Type B pancreatic cell (in vitro differentiated cells): Measurements from ENCODE around the gene NR5A2. TPM values are rescaled to one million over a fixed set of nuclear protein-coding genes. Genes with fewer than 3 reads are reported as not detected.
A peak's percentile ranks its signal among the peaks of the same experiment; 100 is the strongest.

ENCODE experiments used
- DNase-seq: peaks from one replicate; pipeline ENCODE4 v3.0.0; 2021; ENCODE audit warnings: mixed read lengths; ENCODE audit not compliant: unreplicated experiment; ENCODE audit errors: extremely low spot score
- H3K27ac Mint-ChIP-seq: 2 replicates; pipeline ENCODE4 v1.8.0; 2021; ENCODE audit warnings: mild to moderate bottlenecking, mixed read lengths
- H3K27me3 Mint-ChIP-seq: 2 replicates; pipeline ENCODE4 v1.8.0; 2021; ENCODE audit warnings: mixed read lengths
- H3K36me3 Mint-ChIP-seq: 2 replicates; pipeline ENCODE4 v1.8.0; 2021; ENCODE audit warnings: mixed read lengths
- H3K4me1 Mint-ChIP-seq: one replicate; pipeline ENCODE4 v1.8.0; 2021; ENCODE audit warnings: mixed read lengths; ENCODE audit not compliant: unreplicated experiment
- H3K4me3 Mint-ChIP-seq: 2 replicates; pipeline ENCODE4 v1.8.0; 2021; ENCODE audit warnings: mild to moderate bottlenecking, mixed read lengths
- H3K9me3 Mint-ChIP-seq: 2 replicates; pipeline ENCODE4 v1.8.0; 2021; ENCODE audit warnings: mixed read lengths
- total RNA-seq: library from RNA; stranded (reverse); gene quantifications from 2 replicates; pipeline ENCODE4 v1.2.1, GENCODE V29; 2021; ENCODE audit warnings: low replicate concordance
- TF ChIP-seq, protein P1 (sequence below): fragments of 200-600 bp; sonication (generic); conservative IDR thresholded peaks from 2 replicates; pipeline ENCODE4 v1.5.0; 2021; ENCODE audit warnings: antibody characterized with exemption, mild to moderate bottlenecking

The NR5A2 gene
- total RNA-seq, 1 donor from 2014 or later, result 3.5 TPM

DNA sequence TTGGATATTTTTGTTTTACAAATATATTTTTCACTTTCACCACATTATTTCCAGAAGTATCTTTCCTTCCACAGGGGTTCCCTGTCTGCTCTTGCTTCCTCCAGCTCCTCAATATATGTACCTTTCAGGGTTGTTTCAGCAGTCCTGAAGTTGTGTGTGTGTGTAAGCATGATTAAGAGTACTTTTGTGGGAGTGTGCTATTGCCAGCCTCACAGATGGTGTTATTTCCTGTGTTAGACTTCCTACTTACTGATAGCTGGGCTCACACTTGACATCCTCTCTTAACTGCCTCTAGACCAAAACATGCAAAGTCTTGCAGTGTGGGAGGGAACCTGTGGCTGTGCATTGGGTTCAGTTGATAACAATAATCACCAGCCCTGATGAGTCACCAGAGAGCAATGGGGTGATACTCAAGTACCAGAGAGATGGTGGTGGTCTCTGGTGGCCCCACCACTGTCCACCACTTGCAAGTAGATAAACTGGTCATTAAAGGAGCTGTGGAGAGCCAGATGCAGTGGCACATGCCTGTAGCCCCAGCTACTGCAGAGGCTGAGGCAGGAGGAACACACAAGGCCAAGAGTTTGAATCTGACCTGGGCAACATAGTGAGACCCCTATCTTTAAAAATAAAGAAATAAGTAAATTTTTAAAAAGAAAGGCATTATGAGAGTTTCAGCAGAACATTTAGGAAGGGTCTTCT is 126.7 kb downstream of the NR5A2 start:
- no peak for DNase-seq
- Mint-ChIP-seq H3K4me3 (no peak overlapping the region), H3K9me3 (no peaks in the 10 kb centered on the region), H3K36me3 (no peaks in the 10 kb centered on the region), H3K4me1 (no peaks in the 10 kb centered on the region), H3K27me3 (no peaks in the 10 kb centered on the region), H3K27ac (no peak overlapping the region)
- TF ChIP-seq, protein P1, sequence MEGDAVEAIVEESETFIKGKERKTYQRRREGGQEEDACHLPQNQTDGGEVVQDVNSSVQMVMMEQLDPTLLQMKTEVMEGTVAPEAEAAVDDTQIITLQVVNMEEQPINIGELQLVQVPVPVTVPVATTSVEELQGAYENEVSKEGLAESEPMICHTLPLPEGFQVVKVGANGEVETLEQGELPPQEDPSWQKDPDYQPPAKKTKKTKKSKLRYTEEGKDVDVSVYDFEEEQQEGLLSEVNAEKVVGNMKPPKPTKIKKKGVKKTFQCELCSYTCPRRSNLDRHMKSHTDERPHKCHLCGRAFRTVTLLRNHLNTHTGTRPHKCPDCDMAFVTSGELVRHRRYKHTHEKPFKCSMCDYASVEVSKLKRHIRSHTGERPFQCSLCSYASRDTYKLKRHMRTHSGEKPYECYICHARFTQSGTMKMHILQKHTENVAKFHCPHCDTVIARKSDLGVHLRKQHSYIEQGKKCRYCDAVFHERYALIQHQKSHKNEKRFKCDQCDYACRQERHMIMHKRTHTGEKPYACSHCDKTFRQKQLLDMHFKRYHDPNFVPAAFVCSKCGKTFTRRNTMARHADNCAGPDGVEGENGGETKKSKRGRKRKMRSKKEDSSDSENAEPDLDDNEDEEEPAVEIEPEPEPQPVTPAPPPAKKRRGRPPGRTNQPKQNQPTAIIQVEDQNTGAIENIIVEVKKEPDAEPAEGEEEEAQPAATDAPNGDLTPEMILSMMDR, result no peak

DNA sequence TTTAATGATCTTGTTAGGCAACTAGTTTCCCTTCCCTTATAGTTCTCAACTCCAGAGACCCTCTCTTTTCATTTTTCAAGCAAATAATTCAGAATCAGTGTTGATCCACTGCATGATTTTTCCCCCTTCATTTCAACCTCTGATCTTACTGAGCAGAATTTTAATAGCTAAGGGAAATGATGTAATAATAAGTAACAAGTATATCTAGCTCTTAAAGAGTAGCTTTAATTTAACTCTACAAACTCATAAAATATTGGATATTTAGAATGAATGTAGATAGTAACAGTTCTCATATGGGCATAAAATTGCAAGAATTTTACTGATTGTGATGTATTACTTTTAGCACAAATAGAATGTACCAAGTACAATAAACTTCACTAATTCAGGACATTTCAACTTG is 130.2 kb downstream of the NR5A2 start:
- TF ChIP-seq, protein P1, result no peak
- H3K4me3 Mint-ChIP-seq, result no peak overlapping the region
- no peaks in the 10 kb centered on the region for H3K9me3 Mint-ChIP-seq
- H3K36me3 Mint-ChIP-seq, result no peaks in the 10 kb centered on the region
- no peak overlapping the region for H3K27ac Mint-ChIP-seq
- H3K27me3 Mint-ChIP-seq, result no peaks in the 10 kb centered on the region
- DNase-seq, result no peak
- H3K4me1 Mint-ChIP-seq, result peaks cover 15% of the 10 kb centered on the region

DNA sequence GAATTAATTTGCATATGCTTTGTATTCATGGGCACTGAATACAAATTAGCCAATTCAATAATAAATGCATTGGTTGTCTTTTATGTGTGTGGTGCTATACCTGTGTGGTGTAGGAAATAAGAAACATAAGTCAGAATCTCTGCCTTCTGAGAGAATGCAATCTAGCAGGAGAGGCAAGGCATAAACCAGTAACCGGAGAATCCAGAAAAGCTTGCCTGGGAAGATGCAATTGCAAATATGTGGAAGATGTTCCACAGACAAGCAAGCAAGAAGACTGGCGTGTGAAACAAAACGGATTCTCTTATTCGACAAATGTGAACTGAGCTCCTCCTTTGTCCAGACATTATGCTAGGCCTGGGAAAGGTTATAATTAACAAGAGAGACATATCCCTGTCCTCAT is 134.3 kb downstream of the NR5A2 start:
- peak overlapping the region; percentile 84 for H3K27ac Mint-ChIP-seq
- H3K36me3 Mint-ChIP-seq, result peaks cover 5% of the 10 kb centered on the region
- H3K27me3 Mint-ChIP-seq, result no peaks in the 10 kb centered on the region
- peaks cover 15% of the 10 kb centered on the region for H3K4me1 Mint-ChIP-seq
- no peaks in the 10 kb centered on the region for H3K9me3 Mint-ChIP-seq
- H3K4me3 Mint-ChIP-seq, result peak overlapping the region; percentile 32
- TF ChIP-seq, protein P1, result no peak
- no peak for DNase-seq

DNA sequence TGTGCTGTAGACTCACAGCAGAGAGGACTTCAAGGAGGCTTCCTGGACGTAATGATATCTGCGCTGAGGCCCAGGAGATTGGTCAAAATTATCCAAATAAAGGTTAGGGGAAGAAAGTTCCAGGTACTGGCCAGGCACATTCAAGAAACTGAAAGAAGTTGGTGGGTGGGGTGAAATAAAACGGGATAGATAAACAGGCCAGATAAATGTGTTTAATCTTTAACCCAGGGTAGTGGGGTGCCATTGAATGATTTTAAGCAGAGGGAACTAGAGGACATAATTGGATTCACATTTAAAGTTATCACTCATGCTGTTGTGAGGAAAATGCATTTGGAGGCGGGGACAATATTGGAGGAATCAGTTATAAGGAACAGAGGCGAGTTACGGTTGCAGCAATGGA is 134.7 kb downstream of the NR5A2 start:
- Mint-ChIP-seq H3K36me3 (peaks cover 5% of the 10 kb centered on the region), H3K4me3 (peak overlapping the region; percentile 32), H3K9me3 (no peaks in the 10 kb centered on the region), H3K27ac (peak overlapping the region; percentile 84), H3K4me1 (peaks cover 15% of the 10 kb centered on the region), H3K27me3 (no peaks in the 10 kb centered on the region)
- no peak for DNase-seq
- TF ChIP-seq, protein P1, result no peak

DNA sequence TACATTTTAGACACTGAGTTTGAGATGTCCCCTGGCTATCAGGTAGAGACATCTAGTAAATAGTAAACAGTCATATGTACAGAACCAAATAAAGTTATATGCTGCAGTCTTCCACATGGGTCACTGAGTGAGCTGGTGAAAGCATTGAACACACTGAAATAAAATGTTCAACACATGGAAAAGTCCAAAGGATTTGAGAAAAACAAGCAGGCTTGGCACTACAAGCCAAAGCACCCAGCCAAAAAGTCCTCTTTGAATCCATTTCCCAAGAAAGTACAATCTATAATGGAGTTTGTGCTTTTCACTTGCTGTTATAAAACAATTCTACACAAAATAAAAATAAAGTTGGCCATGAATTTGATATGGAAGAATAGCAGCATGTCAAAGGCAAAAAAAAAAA is 135.4 kb downstream of the NR5A2 start:
- peaks cover 15% of the 10 kb centered on the region for H3K4me1 Mint-ChIP-seq
- H3K27ac Mint-ChIP-seq, result no peak overlapping the region
- no peaks in the 10 kb centered on the region for H3K9me3 Mint-ChIP-seq
- H3K4me3 Mint-ChIP-seq, result no peak overlapping the region
- H3K36me3 Mint-ChIP-seq, result peaks cover 5% of the 10 kb centered on the region
- TF ChIP-seq, protein P1, result no peak
- DNase-seq, result no peak
- H3K27me3 Mint-ChIP-seq, result no peaks in the 10 kb centered on the region
